ENCODE measurements around the gene RERE. TPM values are rescaled to one million over a fixed set of nuclear protein-coding genes. Genes with fewer than 3 reads are reported as not detected.

Gene RERE
- total RNA-seq, 1 donor from 2014 or later = 141 TPM

- DNase-seq (ENCODE audit: extremely low read depth, low read depth, low spot score) = no peak
These were observed 441.0 kb downstream of the RERE start for GRCh38 chr1:8376358-8376840.

GRCh38 chr1:8374812-8375211, 442.6 kb downstream of the RERE start:
- DNase-seq (ENCODE audit: extremely low read depth, low read depth, low spot score) = no peak

DNA sequence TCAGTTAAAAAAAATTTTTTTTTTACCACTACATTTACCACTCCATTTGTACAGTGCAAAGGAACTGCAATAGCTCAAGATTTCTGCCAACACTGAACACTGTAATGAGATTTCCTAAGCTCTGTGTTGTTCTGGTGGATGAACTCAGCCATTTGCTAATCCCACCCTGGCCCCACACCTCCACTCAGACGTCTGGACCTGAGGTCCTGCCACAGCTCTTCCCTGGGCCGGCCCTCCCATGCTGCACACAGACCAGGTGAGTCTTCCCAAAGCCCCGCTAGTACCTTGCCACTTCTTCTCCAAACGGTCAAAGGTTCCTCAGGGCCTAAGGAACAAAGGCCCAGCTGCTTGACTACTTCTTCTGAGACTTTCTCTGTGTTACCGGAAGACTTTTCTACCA, 443.1 kb downstream of the RERE start:
- no peak for DNase-seq (ENCODE audit: extremely low read depth, low read depth, low spot score)

- DNase-seq (ENCODE audit: extremely low read depth, low read depth, low spot score) = no peak
These were observed 443.7 kb downstream of the RERE start for GRCh38 chr1:8373581-8374241.

GRCh38 chr1:8373125-8373524, 444.3 kb downstream of the RERE start:
- no peak for DNase-seq (ENCODE audit: extremely low read depth, low read depth, low spot score)

DNA sequence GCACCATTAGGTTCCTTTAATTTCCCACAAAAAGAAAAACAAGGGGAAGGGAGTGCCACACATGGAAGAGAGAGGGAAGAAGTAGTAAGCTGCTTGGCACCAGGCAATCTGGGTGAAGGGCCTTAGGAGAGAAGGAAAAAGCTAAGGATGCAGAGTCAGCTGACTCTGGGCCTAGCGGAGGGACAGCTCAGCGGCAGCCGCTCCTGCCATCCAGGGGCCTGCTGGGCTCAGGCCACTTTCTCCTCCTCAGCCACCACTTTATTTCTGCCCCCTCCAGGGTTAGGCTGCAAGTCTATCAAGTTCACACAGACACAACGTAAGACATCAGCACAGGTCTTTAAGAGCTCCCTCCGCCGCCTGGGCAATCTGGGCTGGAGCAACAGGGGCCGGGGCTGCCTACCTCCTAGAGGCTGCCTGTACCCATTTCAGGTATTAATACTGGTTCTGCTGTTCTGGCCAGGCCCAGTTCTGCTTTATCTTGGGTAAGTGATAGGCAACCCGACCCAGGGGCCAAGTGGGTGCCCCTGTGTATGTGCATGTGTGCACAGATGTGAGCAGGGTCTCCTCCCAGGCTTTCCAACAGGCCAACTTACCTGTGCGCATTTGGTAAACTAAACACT, 446.0 kb downstream of the RERE start:
- DNase-seq (ENCODE audit: extremely low read depth, low read depth, low spot score) = no peak

DNA sequence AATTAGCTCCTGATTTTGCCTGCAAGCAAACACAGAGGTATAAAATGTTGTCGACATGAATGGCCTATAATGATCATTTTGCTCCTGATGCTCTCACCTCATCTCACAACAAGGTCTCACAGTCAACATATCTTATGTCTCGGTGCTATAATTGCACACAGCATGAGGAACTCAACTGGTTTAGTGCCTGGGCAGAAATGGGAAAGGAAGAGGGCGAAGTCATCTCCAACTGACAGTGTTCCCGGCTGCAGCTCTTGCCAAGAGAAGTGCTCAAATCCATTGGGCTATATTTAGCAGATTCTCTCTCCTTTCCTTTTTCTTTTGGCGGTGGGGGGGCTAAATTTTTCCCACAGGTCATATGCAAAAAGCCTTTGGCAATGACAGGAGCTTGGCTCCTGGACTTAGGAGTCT, 446.5 kb downstream of the RERE start:
- DNase-seq (ENCODE audit: extremely low read depth, low read depth, low spot score) = no peak

DNA sequence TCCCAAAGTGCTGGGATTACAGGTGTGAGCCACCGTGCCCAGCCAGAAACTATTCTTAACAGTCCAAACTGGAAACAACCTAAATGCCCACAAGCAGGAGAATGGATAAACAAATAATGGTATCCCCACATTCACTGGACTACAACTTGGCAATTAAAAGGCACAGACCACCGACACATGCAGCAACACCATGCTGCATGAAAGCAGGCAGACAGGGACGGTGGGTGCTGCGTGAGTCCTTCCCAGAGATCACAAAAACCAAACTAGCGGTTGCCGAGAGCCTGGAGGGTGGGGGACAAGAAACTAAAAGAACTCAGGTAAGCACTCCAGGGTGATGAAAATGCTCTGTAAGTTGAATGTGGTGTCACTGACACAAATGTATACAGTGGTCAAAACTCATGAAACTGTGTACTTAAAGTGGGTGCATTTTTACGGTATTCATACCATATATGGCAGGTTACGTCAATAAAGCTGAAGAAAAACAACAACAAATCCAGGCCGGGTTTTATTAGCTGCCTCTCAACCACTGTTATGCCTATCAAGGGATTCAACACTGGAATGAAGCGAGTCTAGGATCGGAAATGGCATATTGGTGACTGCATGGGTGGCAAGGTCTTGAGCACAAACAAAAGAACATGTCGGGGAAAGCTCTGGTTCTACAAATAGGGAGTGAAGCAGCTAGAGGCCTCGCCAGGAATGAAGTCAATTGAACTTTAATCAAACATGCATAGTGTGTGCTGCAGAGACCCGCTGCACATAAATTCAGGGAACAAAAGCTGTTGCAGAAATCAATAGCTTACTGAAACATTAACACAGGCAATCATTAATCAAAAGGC, 447.2 kb downstream of the RERE start:
- no peak for DNase-seq (ENCODE audit: extremely low read depth, low read depth, low spot score)

DNA sequence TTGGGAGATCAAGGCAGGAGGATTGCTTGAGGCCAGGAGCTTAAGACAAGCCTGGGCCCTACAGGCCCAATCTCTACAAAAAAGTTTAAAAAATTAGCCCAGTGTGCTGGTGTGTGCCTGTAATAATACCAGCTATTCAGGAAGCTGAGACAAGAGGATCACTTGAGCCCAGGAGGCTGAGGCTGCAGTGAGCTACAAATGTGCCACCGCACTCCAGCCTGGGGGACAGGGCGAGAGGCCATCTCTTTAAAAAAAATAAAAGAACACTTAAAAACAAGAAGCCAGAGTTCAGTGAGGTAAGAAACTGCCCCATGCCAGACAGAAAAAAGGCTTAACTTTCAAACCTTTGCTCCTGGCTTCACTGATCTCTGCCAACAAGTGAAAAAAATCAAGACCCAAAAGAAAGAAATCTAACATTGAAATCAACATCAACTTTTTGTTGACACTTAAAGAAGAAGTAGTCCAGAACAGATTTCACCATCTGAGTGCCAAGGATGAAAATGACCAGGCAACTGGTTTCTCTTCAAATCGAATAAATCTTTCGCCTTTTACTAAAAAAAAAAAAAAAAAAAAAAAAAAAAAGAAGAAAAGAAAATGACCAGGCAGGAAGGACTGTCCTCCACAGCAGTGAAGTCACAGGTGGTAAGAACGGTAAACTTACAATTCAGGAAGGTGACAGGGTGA, 448.3 kb downstream of the RERE start:
- DNase-seq (ENCODE audit: extremely low read depth, low read depth, low spot score) = no peak

DNA sequence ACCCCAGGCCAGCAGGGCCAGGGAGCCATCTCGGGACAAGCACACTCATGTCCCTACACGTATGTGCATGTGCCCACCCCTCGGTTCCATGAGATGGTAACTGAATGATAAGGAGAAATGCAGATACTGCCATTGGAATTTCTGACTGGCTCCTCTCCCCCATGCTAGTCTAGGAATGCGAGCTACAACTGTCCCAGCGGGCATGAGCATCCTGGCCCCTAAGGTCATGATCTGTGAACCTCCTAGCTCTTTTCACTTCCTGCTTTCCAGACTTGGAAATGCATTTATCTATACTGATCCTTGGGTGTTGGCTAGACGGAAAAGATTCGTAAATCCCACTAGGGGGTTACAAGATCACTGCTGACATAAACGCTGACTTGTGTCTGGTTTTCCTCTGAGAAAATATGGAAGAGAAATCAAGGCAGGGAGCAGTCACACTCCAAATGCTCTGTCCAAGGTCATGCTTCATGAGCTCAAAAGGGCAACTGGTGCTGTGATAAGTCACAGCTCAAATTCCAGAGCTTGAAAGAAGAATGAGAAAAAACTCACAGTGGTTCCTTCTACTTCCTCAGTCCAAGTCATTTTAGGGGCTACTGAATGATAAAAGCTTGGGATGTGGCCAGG, 449.8 kb downstream of the RERE start:
- no peak for DNase-seq (ENCODE audit: extremely low read depth, low read depth, low spot score)

DNA sequence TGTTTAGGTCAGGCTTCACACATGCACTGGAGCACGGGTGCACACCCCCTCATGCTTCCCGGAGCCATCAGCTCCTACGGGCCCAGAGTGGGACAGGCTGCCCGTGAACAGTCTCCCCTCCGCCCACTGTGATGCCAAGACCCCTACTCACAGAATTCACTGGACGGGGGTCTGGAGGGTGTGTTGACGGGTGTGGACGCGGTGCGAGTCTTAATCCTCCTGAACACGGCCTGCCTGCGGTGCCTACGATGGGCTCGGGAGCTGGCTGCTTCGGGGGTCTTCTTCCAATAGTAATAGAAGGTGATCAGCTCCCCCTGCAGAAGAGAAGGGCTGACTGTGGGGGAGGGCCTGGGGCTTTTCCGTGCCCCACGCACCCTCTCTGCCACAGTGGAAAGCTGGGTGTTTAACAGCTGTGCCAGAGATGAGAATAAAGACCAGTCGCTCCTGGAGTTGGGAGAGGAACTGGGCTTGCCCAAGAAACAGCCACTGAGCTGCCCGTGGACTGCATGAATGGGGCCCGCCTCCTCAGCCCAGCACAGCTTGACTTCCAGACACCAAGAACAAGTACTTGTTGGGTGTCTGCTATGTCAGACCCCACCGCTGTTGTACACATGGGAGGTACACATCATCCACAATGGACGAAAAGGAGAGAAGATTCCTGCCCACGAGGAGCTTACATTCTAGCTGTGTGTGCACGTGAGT, 451.6 kb downstream of the RERE start:
- DNase-seq (ENCODE audit: extremely low read depth, low read depth, low spot score) = no peak

DNA sequence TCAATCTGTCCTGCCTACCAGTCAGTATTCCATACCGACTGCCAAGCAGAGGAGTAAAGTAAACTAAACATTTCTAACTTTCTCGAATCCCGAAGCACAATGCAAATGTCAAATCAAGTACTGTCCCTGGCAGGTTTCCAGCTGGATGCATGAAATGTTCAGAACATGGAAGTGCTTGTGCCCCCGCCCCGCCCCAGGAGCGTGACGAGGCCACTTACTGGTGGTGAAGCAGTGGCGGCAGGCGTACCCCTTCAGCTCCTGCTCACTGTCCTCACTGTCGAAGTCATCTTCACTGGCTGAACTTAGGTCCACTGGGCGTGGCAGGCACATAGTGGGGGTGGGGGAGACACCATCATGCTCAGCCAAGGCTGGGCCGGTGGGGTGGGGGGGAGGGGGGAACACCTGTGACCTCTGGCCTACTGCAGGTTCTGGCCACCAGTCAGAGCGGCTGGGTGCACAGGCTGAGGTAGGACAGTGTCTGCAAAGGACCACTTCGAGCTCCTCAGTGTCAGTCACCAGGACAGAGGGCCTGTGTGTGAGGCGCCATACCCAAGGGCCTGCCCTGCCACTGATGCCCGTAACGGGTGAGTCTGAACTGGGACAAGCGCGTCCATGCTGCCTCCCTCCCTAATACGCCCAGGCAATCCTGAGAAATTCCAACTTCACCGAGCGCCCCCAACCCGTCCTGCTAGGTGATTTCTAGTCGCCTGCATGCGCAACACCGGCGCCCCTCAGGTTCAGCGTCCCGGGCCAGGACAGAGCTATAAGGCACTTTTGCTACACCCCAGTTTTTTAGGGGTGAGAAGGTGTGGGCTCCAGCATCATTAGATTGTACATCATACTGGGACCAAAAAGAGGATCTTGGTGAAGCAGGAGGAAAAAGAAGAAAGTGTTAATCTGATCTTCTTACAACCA, 452.7 kb downstream of the RERE start:
- no peak for DNase-seq (ENCODE audit: extremely low read depth, low read depth, low spot score)

GRCh38 chr1:8363767-8364301, 453.6 kb downstream of the RERE start:
- no peak for DNase-seq (ENCODE audit: extremely low read depth, low read depth, low spot score)

DNA sequence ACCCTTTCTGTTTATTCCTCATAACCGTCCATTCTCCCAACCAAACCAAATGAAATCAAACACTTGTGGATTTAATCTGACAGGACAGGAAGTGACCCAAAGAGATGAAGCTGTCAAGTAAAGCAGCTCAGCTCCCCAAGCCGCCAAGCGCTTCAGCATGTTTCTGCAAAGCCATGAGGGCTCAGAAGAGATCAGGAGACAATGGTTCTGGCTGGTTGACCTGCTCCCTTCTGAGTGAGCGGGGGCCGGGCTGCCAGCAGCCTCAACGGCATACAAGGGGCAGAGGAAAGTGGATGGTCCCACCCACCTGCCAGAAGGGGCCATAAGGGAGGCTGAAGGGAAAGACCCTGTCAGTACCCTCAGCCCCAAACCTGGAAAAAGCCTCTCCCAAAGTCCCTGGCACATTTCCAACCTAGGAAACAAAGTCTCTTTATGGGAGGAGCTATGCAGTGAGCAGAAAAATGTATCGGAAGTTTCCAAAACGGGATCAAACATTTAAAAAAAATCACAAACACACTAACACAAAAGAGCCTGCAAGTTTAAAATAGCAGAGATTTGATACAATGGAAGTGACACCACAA, 454.2 kb downstream of the RERE start:
- no peak for DNase-seq (ENCODE audit: extremely low read depth, low read depth, low spot score)

- DNase-seq (ENCODE audit: extremely low read depth, low read depth, low spot score) = no peak
These were observed 454.7 kb downstream of the RERE start for GRCh38 chr1:8362701-8363101.

- DNase-seq (ENCODE audit: extremely low read depth, low read depth, low spot score) = no peak
These were observed 456.1 kb downstream of the RERE start for GRCh38 chr1:8361198-8361849.

GRCh38 chr1:8360493-8361197, 456.8 kb downstream of the RERE start:
- DNase-seq (ENCODE audit: extremely low read depth, low read depth, low spot score) = no peak
